ENCODE data around the gene SMPD3. TPM values are rescaled to one million over a fixed set of nuclear protein-coding genes. Genes with fewer than 3 reads are reported as not detected.

Gene SMPD3
- total RNA-seq, 1 experiment from 2014 or later: 0.89 TPM

DNA sequence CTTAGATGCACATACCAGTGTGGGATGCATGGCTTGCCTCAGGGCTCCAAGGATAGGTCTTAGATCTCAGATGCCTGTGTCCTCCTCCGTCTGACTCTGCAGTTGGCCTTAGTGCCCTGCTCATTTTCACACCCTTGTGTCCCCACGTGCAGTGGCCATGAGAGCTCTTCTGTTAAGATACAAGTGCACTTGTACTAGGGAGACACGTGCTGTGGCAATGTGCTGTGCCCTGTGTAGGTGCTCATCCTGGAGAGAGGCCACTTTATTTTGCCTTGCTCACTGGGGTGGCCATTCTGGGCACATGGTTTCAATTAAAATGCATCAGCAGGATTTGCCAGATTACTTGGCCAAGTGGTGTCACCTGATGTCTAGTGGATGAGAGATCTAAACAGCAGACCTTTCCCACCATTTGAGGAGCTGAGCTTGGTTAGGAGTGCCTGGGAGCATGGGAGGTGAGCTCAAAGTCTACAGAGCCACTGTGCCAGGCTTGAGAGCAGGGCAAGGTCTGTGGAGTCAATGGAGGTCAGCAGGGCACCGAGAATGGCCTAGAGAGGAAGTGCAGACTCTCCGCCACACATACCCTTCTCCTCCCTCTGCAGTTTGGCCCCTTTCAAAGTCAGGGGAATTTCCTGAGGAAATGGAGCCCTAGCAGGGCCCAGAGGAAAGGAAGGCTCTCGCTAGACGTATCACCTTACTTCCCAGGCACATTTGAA lies 25.2 kb upstream of the SMPD3 start:
- ChIA-PET CTCF (no interaction called here), POLR2A (no interaction called here), RAD21 (ENCODE audit: low non-redundant PET in 1 of 2, low total read pairs in 2 of 2, uncharacterized antibody in 2 of 2, unreplicated experiment in 2 of 2) (no interaction called here)
- Histone ChIP-seq H3K9me2 (ENCODE audit: insufficient read depth) (no peaks in the 10 kb centered on the region), H3K4me1 (ENCODE audit: control insufficient read depth in 1 of 2, insufficient read depth in 2 of 2, low read length in 2 of 2) (peaks cover 0 to 12% of the 10 kb centered on the region in 2 experiments; a peak in 3 of 4 replicates), H3K36me3 (ENCODE audit: control insufficient read depth in 1 of 2, insufficient read depth in 2 of 2, low read length in 2 of 2) (no peaks in the 10 kb centered on the region), H3K4me2 (ENCODE audit: low read length) (no peak overlapping the region), H3K79me2 (ENCODE audit: insufficient read depth, low read length) (no peaks in the 10 kb centered on the region), H3K27me3 (ENCODE audit: insufficient read depth, low read length) (no peaks in the 10 kb centered on the region), H3K9me3 (ENCODE audit: control insufficient read depth in 1 of 2, insufficient read depth in 1 of 2, low read depth in 1 of 2, low read length in 2 of 2) (no peaks in the 10 kb centered on the region), H3K27ac (ENCODE audit: low read depth, low read length) (no peak overlapping the region), H4K20me1 (ENCODE audit: insufficient read depth) (no peaks in the 10 kb centered on the region), H2AFZ (ENCODE audit: low read depth, low read length, poor library complexity, severe bottlenecking) (no peak overlapping the region), H3K4me3 (replicated peaks in 1 of 2; ENCODE audit: low read depth in 1 of 2, low read length in 2 of 2) (no peak overlapping the region), H3K9ac (ENCODE audit: low read length) (no peak overlapping the region)
- no TSS peak for BruUV-seq (replicated peaks)
- TF ChIP-seq SIN3A (IDR thresholded peaks at IDR 0.05; ENCODE audit: low read depth): no peak
- no peak for TF ChIP-seq RAD21 (IDR thresholded peaks at IDR 0.05; ENCODE audit: low read depth)
- no peak for TF ChIP-seq CEBPB (IDR thresholded peaks at IDR 0.05; ENCODE audit: low read depth)
- no peak for TF ChIP-seq TCF7L2 (IDR thresholded peaks at IDR 0.05; ENCODE audit: borderline replicate concordance, extremely low read depth, insufficient read depth, insufficient read length)
- TF ChIP-seq POLR2A (IDR thresholded peaks at IDR 0.05; ENCODE audit: borderline replicate concordance, extremely low read depth, insufficient read depth, insufficient read length): no peak
- TF ChIP-seq, protein P1, sequence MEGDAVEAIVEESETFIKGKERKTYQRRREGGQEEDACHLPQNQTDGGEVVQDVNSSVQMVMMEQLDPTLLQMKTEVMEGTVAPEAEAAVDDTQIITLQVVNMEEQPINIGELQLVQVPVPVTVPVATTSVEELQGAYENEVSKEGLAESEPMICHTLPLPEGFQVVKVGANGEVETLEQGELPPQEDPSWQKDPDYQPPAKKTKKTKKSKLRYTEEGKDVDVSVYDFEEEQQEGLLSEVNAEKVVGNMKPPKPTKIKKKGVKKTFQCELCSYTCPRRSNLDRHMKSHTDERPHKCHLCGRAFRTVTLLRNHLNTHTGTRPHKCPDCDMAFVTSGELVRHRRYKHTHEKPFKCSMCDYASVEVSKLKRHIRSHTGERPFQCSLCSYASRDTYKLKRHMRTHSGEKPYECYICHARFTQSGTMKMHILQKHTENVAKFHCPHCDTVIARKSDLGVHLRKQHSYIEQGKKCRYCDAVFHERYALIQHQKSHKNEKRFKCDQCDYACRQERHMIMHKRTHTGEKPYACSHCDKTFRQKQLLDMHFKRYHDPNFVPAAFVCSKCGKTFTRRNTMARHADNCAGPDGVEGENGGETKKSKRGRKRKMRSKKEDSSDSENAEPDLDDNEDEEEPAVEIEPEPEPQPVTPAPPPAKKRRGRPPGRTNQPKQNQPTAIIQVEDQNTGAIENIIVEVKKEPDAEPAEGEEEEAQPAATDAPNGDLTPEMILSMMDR (IDR thresholded peaks at IDR 0.05 in 2 of 3, conservative IDR thresholded peaks at IDR 0.05 in 1 of 3; ENCODE audit: borderline replicate concordance in 1 of 3, insufficient read depth in 1 of 3, low read depth in 2 of 3, low read length in 2 of 3): no peak
- TF ChIP-seq, protein P2, sequence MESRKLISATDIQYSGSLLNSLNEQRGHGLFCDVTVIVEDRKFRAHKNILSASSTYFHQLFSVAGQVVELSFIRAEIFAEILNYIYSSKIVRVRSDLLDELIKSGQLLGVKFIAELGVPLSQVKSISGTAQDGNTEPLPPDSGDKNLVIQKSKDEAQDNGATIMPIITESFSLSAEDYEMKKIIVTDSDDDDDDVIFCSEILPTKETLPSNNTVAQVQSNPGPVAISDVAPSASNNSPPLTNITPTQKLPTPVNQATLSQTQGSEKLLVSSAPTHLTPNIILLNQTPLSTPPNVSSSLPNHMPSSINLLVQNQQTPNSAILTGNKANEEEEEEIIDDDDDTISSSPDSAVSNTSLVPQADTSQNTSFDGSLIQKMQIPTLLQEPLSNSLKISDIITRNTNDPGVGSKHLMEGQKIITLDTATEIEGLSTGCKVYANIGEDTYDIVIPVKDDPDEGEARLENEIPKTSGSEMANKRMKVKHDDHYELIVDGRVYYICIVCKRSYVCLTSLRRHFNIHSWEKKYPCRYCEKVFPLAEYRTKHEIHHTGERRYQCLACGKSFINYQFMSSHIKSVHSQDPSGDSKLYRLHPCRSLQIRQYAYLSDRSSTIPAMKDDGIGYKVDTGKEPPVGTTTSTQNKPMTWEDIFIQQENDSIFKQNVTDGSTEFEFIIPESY (IDR thresholded peaks at IDR 0.05; ENCODE audit: extremely low read depth, insufficient replicate concordance, low read length): no peak
- TF ChIP-seq ELF1 (IDR thresholded peaks at IDR 0.05; ENCODE audit: borderline replicate concordance, low read depth): no peak
- ATAC-seq (no peak), DNase-seq (ENCODE audit: low read depth, low spot score) (no peak)
- intact Hi-C loops (cut with micrococcal nuclease): no loop called here

Measured in HCT116 (cell line).